IPS-15b (cell line): ENCODE results near the gene ZNF407.
"Not testable (repeated sequence)": the region's sequence is repeated elsewhere in the genome, so short reads cannot be mapped to it uniquely, and the experiment has no call there.

Source experiments
- H3K27me3 ChIP-seq: one replicate; pipeline ENCODE4 v1.6.1; 2013; ENCODE audit warnings: low read length; ENCODE audit not compliant: control insufficient read depth, insufficient read depth
- H3K36me3 ChIP-seq: one replicate; pipeline ENCODE4 v1.6.1; 2013; ENCODE audit warnings: low read length; ENCODE audit not compliant: control insufficient read depth, insufficient read depth
- H3K4me1 ChIP-seq: one replicate; pipeline ENCODE4 v1.6.1; 2013; ENCODE audit warnings: mild to moderate bottlenecking, low read length; ENCODE audit not compliant: control insufficient read depth, insufficient read depth
- H3K4me3 ChIP-seq: one replicate; pipeline ENCODE4 v1.5.1; 2013; ENCODE audit warnings: low read depth, low read length
- H3K9ac ChIP-seq: one replicate; pipeline ENCODE4 v1.6.1; 2013; ENCODE audit warnings: low read depth, mild to moderate bottlenecking, low read length
- H3K9me3 ChIP-seq: one replicate; pipeline ENCODE4 v1.6.1; 2013; ENCODE audit warnings: mild to moderate bottlenecking, low read length; ENCODE audit not compliant: control insufficient read depth, insufficient read depth

The ZNF407 gene

GRCh38 chr18:75104029-75104428 lies 506.4 kb downstream of the ZNF407 start:
- H3K4me3 ChIP-seq, H3K36me3 ChIP-seq, H3K4me1 ChIP-seq, H3K27me3 ChIP-seq, H3K9me3 ChIP-seq, H3K9ac ChIP-seq: not testable (repeated sequence)

GRCh38 chr18:75104483-75104882 lies 506.8 kb downstream of the ZNF407 start:
- Histone ChIP-seq H3K9me3 (peaks cover 8% of the 10 kb centered on the region), H3K36me3 (no peaks in the 10 kb centered on the region), H3K4me1 (no peaks in the 10 kb centered on the region), H3K9ac (no peak overlapping the region), H3K4me3 (no peak overlapping the region), H3K27me3 (no peaks in the 10 kb centered on the region)

DNA sequence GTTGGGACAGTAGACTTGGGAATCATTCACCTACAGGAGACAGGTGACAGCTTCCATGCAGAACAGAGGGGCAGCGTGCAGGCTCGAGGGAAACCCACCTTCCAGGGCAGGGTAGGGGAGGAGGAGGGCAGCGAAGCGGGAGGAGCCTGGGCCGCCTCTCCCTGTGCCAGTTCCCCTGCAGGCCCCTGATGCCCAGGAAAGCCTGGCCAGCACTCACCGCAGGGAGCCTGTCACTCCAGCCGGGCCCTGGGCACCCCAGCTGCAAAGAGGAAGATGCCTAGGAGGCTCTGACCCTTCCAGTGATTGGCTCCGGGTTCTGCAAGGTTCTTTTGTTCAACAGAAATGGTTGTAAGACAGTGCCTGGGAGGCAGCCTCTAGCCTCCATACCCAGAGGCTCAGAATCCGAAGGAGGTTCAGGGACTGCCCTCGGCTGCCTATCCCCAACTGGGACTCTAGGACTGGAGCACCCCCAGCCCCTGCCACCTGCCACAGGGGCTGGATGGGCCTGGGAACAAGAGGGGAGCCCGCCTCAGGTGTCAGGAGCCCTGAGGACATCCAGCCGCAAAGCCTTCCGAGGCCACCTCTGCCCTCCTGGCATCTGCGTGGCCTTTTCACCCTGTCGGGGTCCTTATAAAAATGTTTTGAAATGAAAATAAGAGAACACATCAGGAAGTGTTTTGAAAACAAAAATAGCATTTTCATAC lies 508.0 kb downstream of the ZNF407 start:
- Histone ChIP-seq H3K36me3 (no peaks in the 10 kb centered on the region), H3K9ac (no peak overlapping the region), H3K4me1 (no peaks in the 10 kb centered on the region), H3K4me3 (no peak overlapping the region), H3K27me3 (no peaks in the 10 kb centered on the region), H3K9me3 (peaks cover 8% of the 10 kb centered on the region)

DNA sequence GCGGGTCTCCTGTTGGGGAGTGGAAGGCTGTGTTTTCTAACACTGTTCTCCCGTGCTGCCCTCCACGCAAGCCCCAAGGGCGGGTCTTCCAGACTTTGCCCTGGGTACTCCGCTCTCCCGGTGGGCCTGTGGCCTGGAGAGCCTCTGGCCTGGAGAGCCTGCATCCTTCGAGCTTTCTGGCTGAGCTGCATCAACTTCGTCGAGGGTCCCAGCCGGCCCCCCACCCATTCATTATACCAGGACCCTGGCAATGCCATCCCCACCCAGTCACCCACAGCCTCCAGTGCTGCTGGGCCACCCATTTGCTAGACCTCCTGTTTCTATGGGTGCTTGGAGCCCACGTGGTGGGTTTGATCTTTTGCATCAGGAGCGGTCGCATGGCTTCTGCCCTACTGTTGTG lies 509.1 kb downstream of the ZNF407 start:
- no peaks in the 10 kb centered on the region for H3K27me3 ChIP-seq
- H3K9me3 ChIP-seq: peaks cover under 1% of the 10 kb centered on the region
- no peaks in the 10 kb centered on the region for H3K4me1 ChIP-seq
- no peak overlapping the region for H3K9ac ChIP-seq
- no peak overlapping the region for H3K4me3 ChIP-seq
- no peaks in the 10 kb centered on the region for H3K36me3 ChIP-seq

- no peaks in the 10 kb centered on the region for H3K9me3 ChIP-seq
- H3K9ac ChIP-seq: no peak overlapping the region
- no peaks in the 10 kb centered on the region for H3K36me3 ChIP-seq
- H3K4me1 ChIP-seq: no peaks in the 10 kb centered on the region
- H3K27me3 ChIP-seq: no peaks in the 10 kb centered on the region
- H3K4me3 ChIP-seq: no peak overlapping the region
Observed at GRCh38 chr18:75107196-75107930, 509.7 kb downstream of the ZNF407 start.

DNA sequence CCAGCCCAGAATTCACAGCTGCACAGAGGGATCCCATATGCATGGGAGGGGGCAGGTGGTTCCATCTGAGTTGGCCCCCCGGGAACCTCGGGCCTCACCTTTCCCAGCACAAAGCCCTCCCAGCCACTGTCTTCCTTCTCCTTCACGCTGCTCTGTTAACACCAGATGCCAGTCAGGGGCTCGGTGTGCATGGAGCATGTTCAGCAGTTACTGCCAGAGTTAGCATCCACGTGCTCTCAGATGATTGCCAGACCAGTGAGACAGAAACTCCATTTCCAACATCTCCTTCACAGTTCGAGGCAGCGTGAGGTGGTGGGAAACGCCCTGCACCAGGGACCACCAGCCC lies 510.2 kb downstream of the ZNF407 start:
- Histone ChIP-seq H3K27me3 (no peaks in the 10 kb centered on the region), H3K4me1 (no peaks in the 10 kb centered on the region), H3K9me3 (no peaks in the 10 kb centered on the region), H3K9ac (no peak overlapping the region), H3K36me3 (no peaks in the 10 kb centered on the region), H3K4me3 (no peak overlapping the region)

DNA sequence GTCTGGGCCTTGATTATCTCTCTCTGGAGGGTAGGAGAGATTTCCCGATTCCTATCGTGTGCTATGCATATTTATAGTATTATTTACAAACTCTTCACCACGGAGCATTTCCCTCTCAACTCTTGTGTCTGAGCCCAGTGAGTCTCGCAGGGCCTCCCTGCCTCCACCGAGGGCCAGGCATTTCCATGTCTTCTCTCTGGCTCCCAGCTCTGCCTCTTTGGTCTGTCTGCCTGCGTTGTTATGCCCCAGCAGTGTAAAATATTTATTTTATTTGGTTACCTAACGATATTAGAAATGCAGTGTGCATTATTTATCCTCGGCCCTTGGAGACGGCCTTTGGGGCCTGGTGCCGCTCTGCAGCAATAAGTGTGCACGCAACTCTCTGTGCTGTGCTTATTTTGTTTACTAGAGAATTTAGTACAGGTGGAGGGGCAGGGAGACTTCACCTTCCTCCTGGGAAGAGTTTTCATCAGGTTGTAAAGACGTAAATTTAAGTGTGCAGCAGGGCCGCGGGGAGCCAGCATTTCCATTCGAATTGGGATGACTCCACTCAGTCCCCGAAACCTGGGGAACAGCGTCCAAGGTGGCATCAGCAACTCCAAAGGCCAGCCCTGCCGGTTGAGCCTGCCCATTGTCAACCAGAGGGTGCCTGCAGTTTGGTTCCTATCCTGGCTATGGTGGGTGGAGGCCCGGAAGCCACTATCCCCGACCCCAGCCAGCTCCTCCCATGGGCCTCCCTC lies 511.1 kb downstream of the ZNF407 start:
- Histone ChIP-seq H3K9ac (no peak overlapping the region), H3K4me1 (no peaks in the 10 kb centered on the region), H3K27me3 (no peaks in the 10 kb centered on the region), H3K9me3 (no peaks in the 10 kb centered on the region), H3K36me3 (no peaks in the 10 kb centered on the region), H3K4me3 (no peak overlapping the region)

DNA sequence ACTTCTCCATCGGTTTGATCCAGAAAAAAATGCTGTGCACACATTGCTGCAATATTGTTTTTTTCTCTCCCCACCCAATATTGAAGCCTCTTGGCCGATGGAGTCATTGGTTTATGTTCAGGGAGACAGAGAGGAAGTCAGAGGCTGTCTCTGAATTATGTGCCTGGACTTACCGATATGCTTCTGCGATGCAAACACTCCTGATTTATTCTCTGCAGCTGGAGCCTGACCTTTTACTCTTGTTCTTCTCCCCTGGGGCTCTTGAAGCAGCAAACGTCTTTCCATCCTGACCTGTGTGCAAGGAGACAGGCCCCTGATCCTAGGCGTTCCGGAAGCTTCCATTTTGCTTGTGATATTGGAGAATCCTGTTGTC lies 511.6 kb downstream of the ZNF407 start:
- Histone ChIP-seq H3K9me3 (no peaks in the 10 kb centered on the region), H3K36me3 (no peaks in the 10 kb centered on the region), H3K4me1 (no peaks in the 10 kb centered on the region), H3K4me3 (no peak overlapping the region), H3K27me3 (no peaks in the 10 kb centered on the region), H3K9ac (no peak overlapping the region)

DNA sequence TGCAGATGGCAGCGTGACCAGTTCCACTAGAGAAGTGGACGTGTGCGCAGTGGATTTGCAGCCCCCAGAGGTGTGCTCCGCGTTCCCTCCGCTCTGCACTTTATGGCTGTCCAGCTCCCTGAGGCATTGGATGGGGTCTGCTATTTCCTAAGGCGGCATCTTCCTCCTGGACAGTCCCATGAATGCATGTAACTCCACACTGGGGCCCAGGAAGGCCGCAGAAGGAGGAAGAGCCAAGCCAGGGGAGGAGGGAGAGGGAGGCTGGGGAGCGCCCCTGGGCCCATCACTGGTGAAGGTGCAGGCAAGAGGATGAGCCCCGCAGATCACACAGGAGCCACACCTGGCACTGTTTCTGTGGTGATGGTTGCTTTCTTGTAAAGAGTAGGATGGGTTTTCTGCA lies 512.1 kb downstream of the ZNF407 start:
- no peaks in the 10 kb centered on the region for H3K4me1 ChIP-seq
- H3K27me3 ChIP-seq: no peaks in the 10 kb centered on the region
- H3K4me3 ChIP-seq: no peak overlapping the region
- no peak overlapping the region for H3K9ac ChIP-seq
- H3K36me3 ChIP-seq: no peaks in the 10 kb centered on the region
- no peaks in the 10 kb centered on the region for H3K9me3 ChIP-seq

DNA sequence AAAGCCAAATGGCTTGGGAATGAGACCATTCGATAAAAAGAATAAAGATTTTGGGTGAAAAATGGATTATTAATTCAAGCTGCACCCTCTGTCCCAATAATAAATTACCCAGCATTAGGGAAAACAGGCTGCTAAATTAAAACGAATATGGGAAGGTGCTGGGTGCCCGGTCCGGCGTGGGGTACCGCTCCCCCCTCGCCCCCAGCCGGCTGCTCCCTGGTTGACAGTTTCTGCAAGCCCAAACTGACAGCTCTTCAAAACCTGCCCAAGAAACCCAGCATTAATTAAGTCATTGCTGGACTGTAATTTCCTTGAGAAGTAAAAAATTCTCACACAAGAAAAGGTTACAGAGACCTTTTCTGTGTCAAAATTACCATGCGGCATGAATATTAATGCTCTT lies 512.6 kb downstream of the ZNF407 start:
- Histone ChIP-seq H3K9ac (no peak overlapping the region), H3K9me3 (no peaks in the 10 kb centered on the region), H3K4me1 (no peaks in the 10 kb centered on the region), H3K36me3 (no peaks in the 10 kb centered on the region), H3K27me3 (no peaks in the 10 kb centered on the region), H3K4me3 (no peak overlapping the region)

DNA sequence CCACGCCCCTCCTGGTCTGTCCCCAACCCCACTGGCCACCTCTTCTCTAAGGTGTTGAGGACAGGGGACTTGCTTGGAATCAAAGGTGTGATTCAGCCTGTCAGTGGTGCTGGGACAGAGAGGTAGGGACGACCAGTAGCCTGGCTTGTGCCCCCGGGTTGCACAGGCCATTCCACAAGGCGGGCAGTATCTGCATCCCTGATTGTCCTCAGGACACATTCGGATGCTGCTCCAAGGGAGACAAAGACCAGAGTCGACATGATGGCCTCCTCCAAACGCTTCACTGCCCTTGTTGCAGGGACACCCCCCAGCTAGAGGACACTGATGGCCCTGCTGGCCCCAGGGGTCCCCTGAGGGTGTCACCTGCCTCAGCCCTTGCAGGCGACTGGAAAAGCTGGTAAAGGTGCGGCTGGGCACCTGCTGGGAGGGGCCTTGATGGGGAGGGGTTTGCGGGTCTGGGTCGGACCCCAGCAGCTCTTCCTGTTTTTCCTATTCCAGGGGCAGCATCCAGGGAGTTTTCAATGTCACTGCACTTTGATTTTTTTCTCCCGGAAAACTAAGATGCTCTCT lies 513.3 kb downstream of the ZNF407 start:
- H3K4me3 ChIP-seq: no peak overlapping the region
- no peaks in the 10 kb centered on the region for H3K36me3 ChIP-seq
- no peaks in the 10 kb centered on the region for H3K4me1 ChIP-seq
- no peak overlapping the region for H3K9ac ChIP-seq
- H3K9me3 ChIP-seq: no peaks in the 10 kb centered on the region
- no peaks in the 10 kb centered on the region for H3K27me3 ChIP-seq

GRCh38 chr18:75111760-75112159 lies 514.1 kb downstream of the ZNF407 start:
- Histone ChIP-seq H3K27me3 (no peaks in the 10 kb centered on the region), H3K4me3 (no peak overlapping the region), H3K4me1 (no peaks in the 10 kb centered on the region), H3K9ac (no peak overlapping the region), H3K9me3 (no peaks in the 10 kb centered on the region), H3K36me3 (no peaks in the 10 kb centered on the region)
